ENCODE measurements around the gene KCNK1. TPM values are rescaled to one million over a fixed set of nuclear protein-coding genes. Genes with fewer than 3 reads are reported as not detected.

The KCNK1 gene
- total and polyA plus RNA-seq, 3 donors from 2014 or later, result 1.8 to 3.9 (median 2.0) TPM

DNA sequence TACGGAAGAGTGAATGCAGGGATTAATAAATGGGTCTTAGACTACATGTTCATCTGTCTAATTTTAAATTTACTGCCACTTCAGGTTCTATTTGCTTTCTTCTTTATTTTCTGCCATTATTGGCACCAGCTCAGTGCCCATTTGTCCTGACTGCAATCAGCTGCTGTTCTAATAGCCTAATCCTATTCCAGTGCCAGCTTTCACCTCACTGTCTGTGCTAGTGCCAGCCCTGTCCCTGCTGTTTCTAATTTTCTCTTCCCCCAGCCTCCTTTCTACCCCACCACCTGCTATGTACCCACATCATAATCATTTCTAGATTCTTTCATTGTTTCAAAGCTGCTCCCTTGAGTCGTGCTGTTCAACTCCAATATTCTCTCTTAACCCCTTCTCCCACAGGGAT, 86.4 kb downstream of the KCNK1 start:
- Histone ChIP-seq H3K4me3 (no peak overlapping the region), H3K27me3 (no peaks in the 10 kb centered on the region), H3K4me1 (no peaks in the 10 kb centered on the region), H3K36me3 (ENCODE audit: low read depth, missing control alignments) (no peaks in the 10 kb centered on the region), H3K27ac (no peak overlapping the region), H3K9me3 (no peaks in the 10 kb centered on the region)
- no peak for TF ChIP-seq CTCF (IDR thresholded peaks at IDR 0.05)
- no peak for TF ChIP-seq POLR2A (IDR thresholded peaks at IDR 0.05)
- WGBS, 2 donors, result 74 to 77% methylated on average over 2 of the region's 2 CpGs
- DNase-seq, result no peak
- intact Hi-C loops (cut with DNase I; ENCODE audit: low total_unique reads), result no loop called here

GRCh38 chr1:233704170-233704897, 90.4 kb downstream of the KCNK1 start:
- intact Hi-C loops (cut with DNase I; ENCODE audit: low total_unique reads), result no loop called here
- no peak for DNase-seq
- WGBS, 2 donors, result 67 to 68% methylated on average over 6 of the region's 6 CpGs
- Histone ChIP-seq H3K27ac (no peak overlapping the region), H3K27me3 (no peaks in the 10 kb centered on the region), H3K4me3 (no peak overlapping the region), H3K4me1 (no peaks in the 10 kb centered on the region), H3K9me3 (no peaks in the 10 kb centered on the region), H3K36me3 (ENCODE audit: low read depth, missing control alignments) (no peaks in the 10 kb centered on the region)
- TF ChIP-seq POLR2A (IDR thresholded peaks at IDR 0.05) (no peak), CTCF (IDR thresholded peaks at IDR 0.05) (no peak)

DNA sequence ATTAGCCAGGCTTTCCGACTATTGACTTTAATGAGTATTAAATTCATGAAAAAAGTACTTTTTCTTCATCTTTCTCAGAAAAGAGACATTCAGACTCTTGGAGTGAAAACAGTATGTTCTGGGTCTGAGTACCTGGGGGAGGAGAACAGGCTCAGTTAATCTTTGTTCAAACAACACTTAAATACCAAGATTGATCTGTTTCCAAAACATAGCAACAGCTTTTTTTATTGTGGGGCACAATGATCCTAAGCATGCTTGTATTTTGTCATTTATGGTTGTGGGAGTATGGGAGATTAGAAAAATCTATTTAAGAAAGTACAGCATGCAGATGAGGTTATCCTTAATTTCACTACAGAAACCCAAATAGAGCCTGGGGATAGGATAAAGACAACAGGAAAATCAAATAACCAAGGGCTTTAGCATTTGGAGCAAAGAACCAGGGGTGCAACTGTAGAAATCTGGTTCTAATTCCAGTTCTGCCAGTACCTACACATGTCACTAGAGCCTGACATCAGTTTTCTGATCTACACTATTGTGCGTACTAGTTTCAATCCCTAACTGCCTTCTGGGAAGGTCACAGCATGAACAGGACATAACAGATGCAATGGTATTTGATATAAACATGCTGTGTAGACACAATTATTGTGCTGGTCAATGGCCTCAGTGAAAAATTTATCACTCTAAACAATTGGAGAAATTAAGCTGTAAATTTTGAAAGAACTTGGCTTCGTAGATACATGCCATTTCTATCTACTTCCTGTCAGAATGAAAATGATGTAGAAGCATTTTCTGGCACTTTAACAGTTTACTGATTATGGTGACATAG, 91.2 kb downstream of the KCNK1 start:
- Histone ChIP-seq H3K36me3 (ENCODE audit: low read depth, missing control alignments) (no peaks in the 10 kb centered on the region), H3K4me1 (no peaks in the 10 kb centered on the region), H3K27ac (no peak overlapping the region), H3K27me3 (no peaks in the 10 kb centered on the region), H3K4me3 (no peak overlapping the region), H3K9me3 (no peaks in the 10 kb centered on the region)
- TF ChIP-seq CTCF (IDR thresholded peaks at IDR 0.05) (no peak), POLR2A (IDR thresholded peaks at IDR 0.05) (no peak)
- no peak for DNase-seq
- intact Hi-C loops (cut with DNase I; ENCODE audit: low total_unique reads), result no loop called here
- WGBS, 2 donors, result 60 to 69% methylated on average over 3 of the region's 3 CpGs

DNA sequence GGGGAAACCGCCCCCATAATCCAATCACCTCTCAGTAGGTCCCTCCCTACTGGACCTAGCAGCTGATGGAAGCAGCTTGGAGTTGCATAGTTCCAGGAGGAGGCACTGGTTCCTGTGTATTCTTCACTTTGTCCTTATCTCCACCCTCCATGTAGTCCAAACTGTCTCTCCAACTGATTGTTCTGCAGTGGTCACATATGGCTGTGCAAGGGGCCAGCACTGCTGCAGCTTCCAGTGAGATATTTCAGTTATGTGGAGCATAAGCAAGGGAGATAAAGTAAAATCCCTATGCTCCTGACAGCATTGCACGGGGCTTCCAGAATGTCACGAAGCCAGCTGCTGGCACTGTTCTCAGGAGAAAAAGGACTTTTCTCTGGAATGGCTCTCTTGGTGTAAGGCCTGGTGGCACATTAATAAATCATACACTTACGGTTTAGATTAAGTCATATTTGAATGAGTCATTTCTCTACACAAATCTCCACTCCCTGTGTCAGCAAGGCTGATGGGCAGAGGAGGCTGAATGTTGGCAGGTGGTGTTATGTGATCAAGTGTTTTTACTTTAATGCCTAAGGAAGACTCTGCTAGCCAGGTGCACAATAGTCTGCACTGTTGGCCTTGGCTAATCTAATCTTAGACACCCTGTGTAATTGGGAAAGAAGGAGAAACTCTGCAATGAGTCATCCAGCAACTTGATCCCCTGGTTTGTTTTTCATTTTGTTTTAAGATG, 93.4 kb downstream of the KCNK1 start:
- intact Hi-C loops (cut with DNase I; ENCODE audit: low total_unique reads), result no loop called here
- H3K36me3 ChIP-seq (ENCODE audit: low read depth, missing control alignments), result no peaks in the 10 kb centered on the region
- 65 to 72% methylated on average over 4 of the region's 4 CpGs for WGBS, 2 donors
- no peaks in the 10 kb centered on the region for H3K9me3 ChIP-seq
- DNase-seq, result no peak
- TF ChIP-seq POLR2A (IDR thresholded peaks at IDR 0.05), result no peak
- TF ChIP-seq CTCF (IDR thresholded peaks at IDR 0.05), result no peak
- H3K4me3 ChIP-seq, result no peak overlapping the region
- no peaks in the 10 kb centered on the region for H3K4me1 ChIP-seq
- no peaks in the 10 kb centered on the region for H3K27me3 ChIP-seq
- no peak overlapping the region for H3K27ac ChIP-seq

Data from testis (tissue), 3 donors.